Activated effector memory CD4-positive, alpha-beta T cell treated with Interleukin-2 at 50 U/mL for 16 hours (primary cell): ENCODE results near the gene CAGE1.
"Not testable (repeated sequence)": the region's sequence is repeated elsewhere in the genome, so short reads cannot be mapped to it uniquely, and the experiment has no call there.

Source experiments
- DNase-seq: peaks from one replicate; pipeline ENCODE4 v3.0.0-alpha.2; 2020

The CAGE1 gene

DNA sequence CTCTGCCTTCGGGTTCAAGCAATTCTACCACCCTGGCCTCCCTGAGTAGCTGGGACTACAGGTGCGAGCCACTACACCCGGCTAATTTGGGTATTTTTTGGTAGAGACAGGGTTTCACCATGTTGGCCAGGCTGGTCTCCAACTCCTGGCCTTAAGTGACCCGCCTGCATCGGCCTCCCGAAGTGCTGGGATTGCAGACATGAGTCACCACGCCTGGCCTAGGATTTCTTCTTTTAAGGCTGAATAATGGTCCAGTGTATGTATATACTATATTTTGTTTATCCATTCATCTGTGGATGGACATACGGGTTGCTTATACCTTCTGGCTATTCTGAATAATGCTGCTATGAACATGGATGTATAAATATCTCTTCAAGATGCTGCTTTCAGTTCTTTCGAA is 17.2 kb upstream of the CAGE1 start:
- no peak for DNase-seq

DNA sequence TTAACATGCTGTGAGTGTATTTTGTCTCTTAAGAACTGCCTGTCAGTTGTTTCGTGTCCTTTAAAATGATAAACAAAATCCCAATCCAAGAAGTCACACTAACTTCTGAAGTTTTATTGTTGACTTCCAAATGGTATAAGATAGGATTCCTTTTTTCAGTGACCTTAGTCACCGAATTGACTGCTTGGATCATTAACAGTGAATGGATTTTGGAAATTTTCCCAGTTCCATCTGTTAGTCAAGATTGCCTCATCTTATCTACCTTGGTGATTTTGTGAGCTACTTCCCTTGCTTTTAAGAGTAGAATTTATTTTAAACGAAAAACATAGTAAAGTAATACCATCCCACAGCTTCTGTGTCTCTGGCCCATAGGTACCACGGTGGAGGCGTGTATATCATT is 15.0 kb upstream of the CAGE1 start:
- DNase-seq, result no peak

DNA sequence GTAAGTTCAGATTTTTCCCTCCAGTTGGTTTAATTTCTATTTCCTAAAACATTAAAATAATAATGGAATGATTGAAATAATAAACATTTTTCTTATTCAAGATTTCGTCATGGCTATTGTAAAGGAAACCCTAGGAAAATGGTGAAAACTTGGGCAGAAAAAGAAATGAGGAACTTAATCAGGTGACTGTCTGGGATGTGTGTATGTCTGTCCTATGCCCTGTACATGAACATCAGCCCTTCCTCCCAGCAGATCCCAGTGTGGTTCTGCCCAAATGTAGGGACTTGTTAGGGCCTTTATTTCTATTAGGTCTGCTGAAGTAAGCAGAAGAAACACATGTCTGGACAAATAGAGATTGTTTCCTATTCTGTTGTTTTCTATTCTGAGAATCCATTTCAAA is 13.2 kb upstream of the CAGE1 start:
- DNase-seq, result no peak

DNA sequence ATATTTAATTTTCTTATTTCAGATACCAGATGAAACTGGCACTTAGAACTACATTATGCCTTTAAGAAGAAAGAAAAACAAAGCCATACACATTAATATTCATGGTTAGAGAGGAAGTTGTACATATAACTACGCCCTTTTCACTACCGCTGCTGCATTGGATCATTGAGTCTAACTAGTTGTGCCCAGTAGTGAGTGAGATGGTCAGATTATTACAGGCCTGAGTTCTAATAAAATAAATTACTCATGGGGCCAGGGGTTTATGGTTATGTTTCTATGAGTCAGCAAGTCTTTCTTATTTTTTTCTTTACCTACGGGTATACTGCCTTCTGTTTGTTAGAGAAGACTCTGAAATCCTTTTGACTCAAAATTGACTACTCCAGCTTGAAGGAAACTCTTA is 11.5 kb upstream of the CAGE1 start:
- no peak for DNase-seq

DNA sequence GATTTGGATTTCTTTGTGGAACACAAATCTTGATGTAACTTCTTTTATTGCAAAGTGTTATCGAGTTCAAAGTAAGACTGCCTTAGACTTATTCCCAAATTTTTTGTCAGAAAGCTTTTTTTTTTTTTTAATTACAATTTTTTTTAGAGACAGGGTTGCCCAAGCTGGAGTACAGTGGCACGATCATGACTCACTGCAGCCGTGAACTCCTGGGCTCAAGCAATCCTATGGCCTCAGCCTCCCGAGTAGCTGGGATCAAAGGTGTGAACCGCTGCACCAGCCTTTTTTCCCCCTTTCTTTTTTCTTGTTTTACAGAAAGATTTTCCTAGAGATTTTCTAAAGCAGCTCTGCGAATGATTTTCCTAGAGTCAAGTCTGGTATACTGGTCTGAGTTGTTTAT is 2.9 kb upstream of the CAGE1 start:
- DNase-seq, result no peak

DNA sequence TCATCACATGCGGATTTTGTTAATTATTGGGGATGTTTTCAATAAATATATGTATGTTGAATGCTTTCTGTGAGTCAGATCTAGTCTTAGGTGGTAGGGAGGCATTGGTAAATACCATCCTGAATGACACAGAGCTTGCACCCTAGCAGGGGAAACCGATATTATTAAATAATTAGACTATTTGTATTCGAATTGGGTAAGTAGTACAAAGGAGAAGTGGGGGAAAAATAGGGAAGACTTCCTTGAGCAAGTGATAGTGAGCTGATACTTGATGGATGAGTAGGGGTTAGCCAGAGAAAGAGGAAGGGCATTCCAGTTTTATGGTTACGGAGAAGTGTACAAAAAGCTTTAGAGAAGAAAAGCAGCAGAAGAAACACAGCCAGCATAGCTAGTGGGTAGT is 1.6 kb upstream of the CAGE1 start:
- DNase-seq, result no peak

DNA sequence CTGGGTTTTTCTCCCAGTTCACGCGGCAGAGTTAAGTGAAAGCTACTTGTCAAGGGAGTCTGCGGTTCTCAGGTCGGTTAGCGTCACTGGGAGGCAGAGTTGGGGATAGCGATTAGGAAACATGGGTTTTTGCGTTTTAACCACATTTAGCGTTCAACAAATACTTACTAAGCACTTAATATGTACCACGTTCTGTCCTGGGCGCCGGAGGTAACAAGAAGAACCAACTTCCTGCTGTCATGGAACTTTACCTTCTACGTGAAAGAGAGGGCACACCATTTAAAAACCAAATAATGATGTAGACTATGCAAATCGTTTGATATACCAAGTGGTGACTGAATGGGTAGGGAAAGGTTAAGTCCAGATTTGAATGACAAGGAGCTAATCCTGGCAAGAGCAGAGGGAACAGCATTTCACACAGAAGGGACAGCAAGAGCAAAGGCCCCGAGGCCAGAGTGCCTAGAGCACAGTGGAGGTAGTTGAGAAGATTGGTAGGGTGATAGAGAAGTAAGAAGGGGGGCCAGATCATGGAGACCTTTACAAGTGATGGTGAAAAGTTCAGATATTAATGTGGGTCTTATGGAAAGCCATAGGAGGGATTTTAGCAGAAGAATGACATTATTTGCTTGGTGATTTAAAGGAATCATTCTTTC is 810 bp upstream of the CAGE1 start:
- DNase-seq, result no peak

DNA sequence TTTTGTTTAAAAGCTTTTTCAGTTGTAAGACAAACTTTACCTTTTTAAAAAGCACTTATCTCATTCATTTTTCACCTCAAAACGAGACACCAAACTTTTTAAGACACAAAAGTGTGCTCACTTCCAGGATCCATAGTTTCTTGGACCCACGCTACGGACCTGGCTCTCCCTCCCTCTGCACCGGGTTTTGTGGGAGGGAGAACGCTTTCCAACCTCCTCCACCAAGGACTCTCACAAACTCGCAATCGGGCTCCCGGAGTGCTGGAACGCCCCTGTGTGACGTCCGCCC is 436 bp downstream of the CAGE1 start:
- no peak for DNase-seq

DNA sequence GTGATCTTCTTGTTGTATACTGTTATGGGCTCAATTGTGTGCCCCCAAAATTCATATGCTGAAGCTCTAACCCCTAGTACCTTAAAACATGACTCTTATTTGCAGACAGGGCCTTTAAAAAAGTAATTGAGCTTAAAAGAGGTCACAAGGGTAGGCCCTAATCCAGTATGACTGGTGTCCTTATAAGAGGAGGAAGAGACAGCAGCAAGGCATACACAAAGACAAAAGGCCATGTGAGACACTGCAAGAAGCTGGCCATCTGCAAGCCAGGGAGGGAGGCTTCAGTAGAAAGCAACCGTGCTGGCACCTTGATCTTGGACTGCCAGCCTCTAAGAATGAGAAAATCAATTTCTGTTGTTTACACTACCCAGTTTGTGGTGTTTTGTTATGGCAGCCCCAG is 8.4 kb downstream of the CAGE1 start:
- no peak for DNase-seq

DNA sequence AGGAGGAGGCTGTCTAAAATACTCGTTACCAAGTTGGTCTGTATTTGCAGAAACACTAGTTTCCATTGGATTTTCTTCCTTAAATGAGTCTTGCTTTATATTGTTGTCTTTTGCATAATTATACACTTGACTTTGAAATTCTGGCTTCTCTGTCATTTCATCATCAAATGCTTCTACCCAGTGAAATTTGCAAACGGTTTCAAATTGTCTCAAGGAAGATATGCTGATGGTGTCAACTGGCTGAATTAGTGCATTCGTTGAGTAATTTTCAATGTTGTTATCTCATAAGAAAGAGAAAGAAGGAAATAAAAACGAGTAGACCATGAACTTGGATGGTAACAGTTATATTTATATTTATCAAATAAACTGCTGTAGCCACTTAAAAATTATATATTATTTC is 10.8 kb downstream of the CAGE1 start:
- DNase-seq, result no peak

DNA sequence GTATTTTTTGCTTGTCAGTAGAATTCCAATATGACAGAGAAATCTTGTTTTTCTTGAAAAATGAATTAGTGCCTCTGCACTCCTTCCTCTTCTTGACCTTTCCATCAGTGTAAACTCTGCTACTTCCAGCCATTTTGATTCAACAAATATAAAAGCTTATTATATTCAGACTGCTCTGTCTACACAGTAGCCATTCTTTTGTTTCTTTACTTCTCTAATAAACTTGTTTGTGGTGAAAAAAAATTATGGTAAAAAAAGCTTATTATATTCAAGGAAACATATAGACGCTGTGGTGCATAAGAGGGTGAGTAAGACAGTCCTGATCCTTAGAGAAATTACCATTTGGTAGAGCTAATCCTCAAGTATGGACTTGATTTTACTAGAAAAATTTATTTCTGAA is 11.6 kb downstream of the CAGE1 start:
- no peak for DNase-seq

DNA sequence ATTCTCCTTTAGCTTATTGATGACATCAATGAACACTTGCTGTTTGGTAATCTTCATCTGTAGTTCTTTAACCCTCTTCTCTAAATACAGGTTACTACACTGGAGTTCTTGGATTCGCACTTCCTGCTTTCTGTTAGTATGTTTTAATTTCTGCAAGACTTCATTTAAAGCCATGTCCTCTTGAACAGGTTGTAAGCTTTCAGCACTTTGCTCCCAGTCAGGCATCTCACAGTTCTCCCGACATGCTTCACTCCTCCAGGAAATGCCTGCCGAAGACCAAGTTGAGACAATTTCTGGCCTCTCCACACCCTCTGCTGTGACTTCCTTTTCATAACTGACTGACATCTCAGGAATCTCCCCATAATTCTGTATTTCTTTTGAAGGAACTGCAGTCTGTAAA is 15.8 kb downstream of the CAGE1 start:
- DNase-seq, result no peak

DNA sequence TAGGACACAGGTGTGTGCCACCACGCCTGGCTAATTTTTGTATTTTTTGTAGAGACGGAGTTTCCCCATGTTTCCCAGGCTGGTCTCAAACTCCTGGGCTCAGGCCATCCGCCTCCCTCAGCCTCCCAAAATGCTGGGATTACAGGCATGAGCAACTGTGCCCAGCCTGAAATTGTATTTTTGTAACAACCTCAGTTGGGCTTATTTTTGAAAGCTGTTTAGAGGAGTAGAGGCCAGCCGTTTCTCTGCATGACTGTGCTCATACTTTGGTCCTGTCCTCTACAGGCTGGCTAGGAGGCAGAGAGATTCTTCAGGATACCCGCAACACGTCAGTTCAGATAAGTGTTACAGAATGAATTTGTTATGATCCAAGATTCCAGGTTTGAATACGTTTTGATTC is 22.1 kb downstream of the CAGE1 start:
- DNase-seq, result no peak

DNA sequence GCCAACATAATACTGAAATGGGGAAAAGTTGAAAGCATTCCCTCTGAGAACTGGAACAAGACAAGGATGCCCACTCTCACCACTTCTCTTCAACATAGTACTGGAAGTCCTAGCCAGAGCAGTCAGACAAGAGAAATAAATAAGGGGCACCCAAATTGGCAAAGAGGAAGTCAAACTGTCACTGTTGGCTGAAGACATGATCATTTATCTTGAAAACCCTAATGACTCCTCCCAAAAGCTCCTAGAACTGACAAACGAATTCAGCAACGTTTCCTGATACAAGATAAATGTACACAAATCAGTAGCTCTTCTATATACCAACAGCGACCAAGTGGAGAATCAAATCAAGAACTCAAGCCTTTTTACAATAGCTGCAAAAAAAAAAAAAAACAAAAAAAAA is 37.6 kb downstream of the CAGE1 start:
- not testable (repeated sequence) for DNase-seq

DNA sequence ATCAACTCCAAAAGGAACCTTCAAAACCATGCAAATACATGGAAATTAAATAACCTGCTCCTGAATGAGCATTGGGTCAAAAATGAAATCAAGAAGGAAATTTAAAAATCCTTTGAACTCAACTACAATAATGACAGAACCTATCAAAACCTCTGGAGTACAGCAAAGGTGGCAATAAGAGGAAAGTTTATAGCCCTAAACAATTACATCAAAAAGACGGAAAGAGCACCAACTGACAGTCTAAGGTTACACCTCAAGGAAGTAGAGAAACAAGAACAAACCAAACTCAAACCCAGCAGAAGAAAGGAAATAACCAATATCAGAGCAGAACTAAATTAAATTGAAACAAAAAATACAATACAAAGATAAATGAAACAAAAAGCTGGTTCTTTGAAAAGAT is 39.0 kb downstream of the CAGE1 start:
- not testable (repeated sequence) for DNase-seq

DNA sequence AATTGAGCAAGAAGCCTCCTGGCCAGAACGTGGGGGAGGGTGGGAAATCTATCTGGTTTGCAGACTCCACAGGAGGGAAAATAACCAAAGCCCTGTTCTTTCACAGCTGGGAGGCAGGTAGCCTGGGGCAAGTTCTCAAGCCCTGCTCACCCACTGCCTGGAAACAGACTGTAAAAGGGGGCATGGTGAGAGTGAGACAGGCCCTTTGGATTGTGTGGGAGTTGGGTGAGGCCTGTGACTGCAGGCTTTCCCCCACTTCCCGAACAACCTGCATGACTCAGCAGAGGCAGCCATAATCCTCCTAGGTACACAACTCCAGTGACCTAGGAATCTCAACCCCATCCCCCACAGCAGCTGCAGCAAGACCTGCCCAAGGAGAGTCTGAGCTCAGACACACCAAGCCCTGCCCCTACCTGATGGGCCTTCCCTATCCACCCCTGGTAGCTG is 42.0 kb downstream of the CAGE1 start:
- not testable (repeated sequence) for DNase-seq

DNA sequence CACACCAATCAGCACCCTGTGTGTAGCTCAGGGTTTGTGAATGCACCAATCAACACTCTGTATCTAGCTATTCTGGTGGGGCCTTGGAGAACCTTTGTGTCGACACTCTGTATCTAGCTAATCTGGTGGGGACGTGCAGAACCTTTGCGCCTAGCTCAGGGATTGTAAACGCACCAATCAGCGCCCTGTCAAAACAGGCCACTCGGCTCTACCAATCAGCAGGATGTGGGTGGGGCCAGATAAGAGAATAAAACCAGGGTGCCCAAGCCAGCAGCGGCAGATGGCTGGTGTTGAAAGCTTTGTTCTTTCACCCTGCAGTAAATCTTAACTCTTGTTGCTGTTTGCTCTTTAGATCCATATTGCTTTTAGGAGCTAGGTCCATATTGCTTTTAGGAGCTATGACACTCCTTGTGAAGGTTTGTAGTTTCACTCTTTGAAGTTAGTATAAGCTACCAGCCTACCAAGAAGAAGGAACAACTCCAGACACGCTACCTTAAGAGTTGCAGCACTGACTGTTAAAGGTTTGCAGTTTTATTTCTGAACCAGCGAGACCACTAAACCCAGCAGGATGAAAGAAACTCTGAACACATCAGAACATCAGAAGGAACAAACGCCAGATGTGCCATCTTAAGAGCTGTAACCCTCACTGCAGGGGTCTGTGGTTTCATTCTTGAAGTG is 44.6 kb downstream of the CAGE1 start:
- DNase-seq, result not testable (repeated sequence)

DNA sequence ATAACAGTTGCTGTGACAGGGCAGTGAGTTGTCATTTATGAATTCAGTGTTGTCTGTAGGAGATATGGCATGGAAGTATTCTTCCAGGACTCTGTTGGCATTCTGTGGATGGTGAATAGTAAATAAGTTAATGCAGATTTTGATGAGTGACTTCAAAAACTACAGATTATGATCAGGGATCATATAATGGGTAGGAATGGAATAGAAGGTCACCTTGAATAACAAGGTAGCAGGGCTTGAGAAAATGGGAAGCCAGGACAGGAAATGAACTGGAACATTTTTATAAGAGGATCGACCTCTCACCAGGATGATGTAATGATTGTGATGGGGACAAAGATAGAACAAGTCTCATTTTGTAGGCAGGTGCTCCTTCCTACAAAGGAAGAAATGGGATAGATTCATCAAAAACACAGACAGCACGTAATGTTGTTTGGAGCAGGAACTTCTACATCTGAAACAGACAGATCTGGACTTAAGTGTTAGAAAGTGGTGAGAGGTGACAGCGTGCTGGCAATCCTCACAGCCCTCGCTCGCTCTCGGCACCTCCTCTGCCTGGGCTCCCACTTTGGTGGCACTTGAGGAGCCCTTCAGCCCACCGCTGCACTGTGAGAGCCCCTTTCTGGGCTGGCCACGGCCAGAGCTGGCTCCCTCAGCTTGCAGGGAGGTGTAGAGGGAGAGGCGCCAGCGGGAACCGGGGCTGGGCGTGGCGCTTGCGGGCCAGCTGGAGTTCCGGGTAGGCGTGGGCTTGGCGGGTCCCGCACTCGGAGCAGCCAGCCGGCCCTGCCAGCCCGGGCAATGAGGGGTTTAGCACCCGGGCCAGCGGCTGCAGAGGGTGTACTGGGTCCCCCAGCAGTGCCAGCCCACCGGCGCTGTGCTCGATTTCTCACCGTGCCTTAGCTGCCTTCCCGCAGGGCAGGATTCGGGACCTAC is 45.7 kb downstream of the CAGE1 start:
- DNase-seq, result no peak

DNA sequence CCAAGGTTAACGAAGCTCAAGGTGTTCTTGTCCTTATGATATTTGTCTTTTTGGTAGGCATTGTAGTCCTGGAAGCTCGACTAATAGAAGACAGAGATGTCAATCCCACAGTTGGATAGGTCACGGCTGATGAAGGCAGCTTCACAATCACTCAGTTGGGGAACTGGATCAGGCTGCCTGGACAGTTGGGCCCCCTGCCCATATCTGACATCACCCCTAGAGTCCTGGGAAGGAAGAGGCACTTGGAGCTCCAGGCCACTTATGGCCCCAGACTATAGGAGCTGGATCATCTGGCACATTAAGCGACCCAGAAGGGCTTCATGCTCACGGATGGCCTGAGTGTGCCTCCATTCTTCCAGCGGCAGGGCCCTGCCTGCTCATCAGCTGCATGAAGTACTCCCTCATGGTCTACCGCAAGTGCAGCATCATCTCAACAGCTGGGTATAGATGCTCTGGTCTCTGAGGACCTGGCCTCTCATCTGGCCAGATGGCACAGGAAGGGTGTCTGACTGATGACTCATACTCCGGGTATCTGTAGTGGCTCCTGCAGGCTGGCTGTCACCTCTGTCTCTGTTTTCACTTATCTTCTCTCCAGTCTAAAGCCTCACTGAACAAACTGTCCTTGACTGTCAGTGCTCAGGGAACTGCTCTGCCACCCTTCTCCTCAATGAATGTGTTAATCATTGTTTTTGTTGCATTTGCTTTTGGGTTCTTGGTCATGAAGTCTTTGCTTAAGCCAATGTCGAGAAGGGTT is 47.4 kb downstream of the CAGE1 start:
- no peak for DNase-seq

DNA sequence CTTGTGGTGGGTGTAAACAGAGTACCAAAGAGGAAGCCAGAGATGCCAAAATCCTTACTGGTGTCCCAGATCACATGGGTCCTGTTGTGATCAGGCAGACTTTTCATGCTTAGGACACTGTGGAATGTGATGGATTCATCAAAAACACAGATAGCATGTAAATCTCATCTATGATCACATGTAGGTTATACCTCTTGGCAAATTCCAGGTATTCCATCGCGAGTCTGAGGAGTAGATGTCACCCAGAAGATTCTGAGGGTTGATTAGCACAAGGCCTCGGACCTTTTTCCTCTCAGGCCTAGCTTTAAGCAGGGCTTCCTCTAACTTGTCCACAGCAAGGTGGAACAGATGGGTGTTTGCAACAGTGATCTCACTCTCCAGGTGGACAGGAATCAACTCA is 48.3 kb downstream of the CAGE1 start:
- no peak for DNase-seq

DNA sequence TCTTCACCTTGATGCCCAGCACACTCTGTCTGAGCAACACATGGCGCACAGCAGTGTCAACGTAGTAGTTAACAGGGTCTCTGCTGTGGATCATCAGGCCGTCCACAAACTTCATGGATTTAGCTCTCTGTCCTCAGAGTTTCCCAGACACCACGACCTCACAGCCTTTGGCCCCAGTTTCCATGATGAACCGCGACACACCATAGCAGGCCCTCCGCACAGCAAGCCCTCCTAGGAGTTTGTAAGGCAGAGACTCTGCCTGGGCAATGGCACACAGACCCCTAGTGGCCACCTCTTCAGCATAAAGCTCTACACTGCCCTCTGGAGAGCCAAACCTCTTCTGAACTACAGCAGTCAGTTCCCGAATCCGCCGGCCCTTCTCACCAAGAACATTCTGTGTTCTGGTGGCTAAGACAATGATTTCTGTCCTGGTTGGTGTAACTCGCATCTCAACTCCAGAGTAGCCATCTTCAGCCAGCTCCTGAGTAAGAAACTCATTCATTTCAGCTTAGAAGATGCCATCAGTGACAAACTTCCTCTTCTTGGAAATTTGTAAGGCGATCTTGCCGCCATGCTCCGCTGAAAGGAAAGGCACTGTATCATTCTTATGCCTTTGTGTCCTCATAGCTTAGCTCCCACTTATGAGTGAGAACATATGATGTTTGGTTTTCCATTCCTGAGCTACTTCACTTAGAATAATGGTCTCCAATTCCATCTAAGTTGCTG is 50.4 kb downstream of the CAGE1 start:
- not testable (repeated sequence) for DNase-seq

DNA sequence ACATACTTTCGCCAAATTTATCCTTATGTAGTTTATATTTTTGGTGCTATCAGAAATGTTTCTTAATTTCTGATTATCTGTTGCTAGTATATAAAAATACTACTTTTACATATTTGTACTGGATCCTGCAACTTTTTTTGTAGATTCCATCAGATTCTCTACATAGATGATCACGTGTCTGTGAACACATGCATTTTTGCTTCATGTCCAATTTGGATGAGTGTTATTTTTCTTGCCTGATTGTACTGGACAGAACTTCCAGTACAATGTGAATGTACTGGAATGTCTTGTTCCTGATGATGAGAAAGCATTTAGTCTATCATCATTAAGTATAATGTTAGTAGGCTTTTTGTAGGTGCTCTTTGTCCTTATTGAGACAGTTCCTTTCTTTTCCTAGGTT is 51.5 kb downstream of the CAGE1 start:
- no peak for DNase-seq

DNA sequence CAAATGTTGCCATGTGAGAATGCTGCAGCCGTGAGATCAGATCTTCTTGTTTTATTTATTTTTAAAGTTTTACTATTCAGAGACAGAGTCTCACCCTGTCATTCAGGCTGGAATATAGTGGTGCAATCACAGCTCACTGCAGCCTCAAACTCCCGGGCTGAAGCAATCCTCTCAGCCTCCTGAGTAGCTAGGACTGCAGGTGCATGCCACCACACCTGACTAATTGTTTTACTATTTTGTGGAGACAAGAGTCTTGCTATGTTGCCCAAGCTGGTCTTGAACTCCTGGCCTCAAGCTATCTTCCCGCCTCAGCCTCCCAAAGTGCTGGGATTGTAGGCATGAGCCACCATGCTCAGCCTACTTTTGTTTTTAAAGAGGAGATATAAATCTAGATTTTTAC is 54.0 kb downstream of the CAGE1 start:
- no peak for DNase-seq
